ENCODE measurements around the gene AURKAIP1. TPM values are rescaled to one million over a fixed set of nuclear protein-coding genes. Genes with fewer than 3 reads are reported as not detected.

The AURKAIP1 gene
- total and polyA plus RNA-seq, 9 of the 15 experiments (the other 6 are each of a cell fraction or from before 2014, with no cell fraction given): 7.8 to 478 (median 92.0) TPM

DNA sequence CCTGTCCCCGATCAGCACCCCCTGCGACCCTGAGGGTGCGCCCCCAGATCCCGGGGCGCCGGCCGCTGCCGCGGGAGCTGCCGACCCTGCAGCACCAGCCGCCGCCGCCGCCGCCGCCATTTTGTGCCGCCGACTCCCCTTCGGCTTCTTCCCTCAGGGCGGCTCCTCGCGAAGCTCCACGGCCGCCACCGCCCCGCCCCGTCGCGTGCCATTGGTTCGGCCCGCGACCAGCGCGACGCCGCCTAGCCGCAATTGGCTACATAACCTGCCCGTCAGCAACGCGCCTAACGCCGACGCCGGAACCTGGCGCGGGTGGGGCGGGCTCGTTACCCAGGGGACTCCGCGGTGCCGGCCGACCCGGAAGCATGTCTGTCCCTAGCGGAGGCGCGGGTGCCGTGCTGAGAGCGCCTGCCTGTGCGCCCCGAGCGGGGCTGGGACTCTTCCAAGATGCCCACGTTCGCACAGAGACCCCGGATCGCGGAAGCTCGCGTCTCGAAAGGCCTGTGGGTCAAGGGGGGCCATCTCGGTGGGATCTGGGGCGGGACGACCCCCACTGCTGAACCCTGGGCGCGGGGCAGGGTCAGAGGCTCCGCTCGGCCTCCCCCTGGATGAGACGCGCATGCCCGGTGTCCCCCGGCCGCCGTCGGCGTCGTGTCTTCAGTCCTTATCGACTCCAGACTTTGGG, 24.3 kb upstream of the AURKAIP1 start, which contains the start of gene CCNL2 (continued):
- TF ChIP-seq, protein P1, sequence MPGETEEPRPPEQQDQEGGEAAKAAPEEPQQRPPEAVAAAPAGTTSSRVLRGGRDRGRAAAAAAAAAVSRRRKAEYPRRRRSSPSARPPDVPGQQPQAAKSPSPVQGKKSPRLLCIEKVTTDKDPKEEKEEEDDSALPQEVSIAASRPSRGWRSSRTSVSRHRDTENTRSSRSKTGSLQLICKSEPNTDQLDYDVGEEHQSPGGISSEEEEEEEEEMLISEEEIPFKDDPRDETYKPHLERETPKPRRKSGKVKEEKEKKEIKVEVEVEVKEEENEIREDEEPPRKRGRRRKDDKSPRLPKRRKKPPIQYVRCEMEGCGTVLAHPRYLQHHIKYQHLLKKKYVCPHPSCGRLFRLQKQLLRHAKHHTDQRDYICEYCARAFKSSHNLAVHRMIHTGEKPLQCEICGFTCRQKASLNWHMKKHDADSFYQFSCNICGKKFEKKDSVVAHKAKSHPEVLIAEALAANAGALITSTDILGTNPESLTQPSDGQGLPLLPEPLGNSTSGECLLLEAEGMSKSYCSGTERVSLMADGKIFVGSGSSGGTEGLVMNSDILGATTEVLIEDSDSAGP (CRISPR knock-in tag; IDR thresholded peaks at IDR 0.05): no peak
- TF ChIP-seq DMBX1 (CRISPR knock-in tag; IDR thresholded peaks at IDR 0.05; ENCODE audit: borderline replicate concordance) (peak; percentile 62; the same call in 1 of the 2 replicates), SMAD4 (CRISPR knock-in tag; conservative IDR thresholded peaks at IDR 0.05) (peak; percentile 71), ZC3H8 (IDR thresholded peaks at IDR 0.05) (no peak), TCFL5 (CRISPR knock-in tag; conservative IDR thresholded peaks at IDR 0.05) (no peak), NR2C2 (CRISPR knock-in tag; IDR thresholded peaks at IDR 0.05) (peak; percentile 80), NR2C2 (tag; IDR thresholded peaks at IDR 0.05) (peak; percentile 98), SETDB1 (IDR thresholded peaks at IDR 0.05; ENCODE audit: low read length) (no peak), NEUROD1 (IDR thresholded peaks at IDR 0.05; ENCODE audit: borderline replicate concordance, low read depth, low read length, partially characterized antibody) (peak; percentile 98), MYC (IDR thresholded peaks at IDR 0.05; ENCODE audit: low read depth, low read length) (peak; percentile 94), MYC (CRISPR knock-in tag; IDR thresholded peaks at IDR 0.05; ENCODE audit: borderline replicate concordance, low read depth) (peak; percentile 90), FOXK1 (CRISPR knock-in tag; IDR thresholded peaks at IDR 0.05; ENCODE audit: borderline replicate concordance) (no peak; the same call in 1 of the 2 replicates), KAT7 (CRISPR knock-in tag; IDR thresholded peaks at IDR 0.05; ENCODE audit: borderline replicate concordance) (peak; percentile 74; the same call in 1 of the 2 replicates)
- TF ChIP-seq, protein P2, sequence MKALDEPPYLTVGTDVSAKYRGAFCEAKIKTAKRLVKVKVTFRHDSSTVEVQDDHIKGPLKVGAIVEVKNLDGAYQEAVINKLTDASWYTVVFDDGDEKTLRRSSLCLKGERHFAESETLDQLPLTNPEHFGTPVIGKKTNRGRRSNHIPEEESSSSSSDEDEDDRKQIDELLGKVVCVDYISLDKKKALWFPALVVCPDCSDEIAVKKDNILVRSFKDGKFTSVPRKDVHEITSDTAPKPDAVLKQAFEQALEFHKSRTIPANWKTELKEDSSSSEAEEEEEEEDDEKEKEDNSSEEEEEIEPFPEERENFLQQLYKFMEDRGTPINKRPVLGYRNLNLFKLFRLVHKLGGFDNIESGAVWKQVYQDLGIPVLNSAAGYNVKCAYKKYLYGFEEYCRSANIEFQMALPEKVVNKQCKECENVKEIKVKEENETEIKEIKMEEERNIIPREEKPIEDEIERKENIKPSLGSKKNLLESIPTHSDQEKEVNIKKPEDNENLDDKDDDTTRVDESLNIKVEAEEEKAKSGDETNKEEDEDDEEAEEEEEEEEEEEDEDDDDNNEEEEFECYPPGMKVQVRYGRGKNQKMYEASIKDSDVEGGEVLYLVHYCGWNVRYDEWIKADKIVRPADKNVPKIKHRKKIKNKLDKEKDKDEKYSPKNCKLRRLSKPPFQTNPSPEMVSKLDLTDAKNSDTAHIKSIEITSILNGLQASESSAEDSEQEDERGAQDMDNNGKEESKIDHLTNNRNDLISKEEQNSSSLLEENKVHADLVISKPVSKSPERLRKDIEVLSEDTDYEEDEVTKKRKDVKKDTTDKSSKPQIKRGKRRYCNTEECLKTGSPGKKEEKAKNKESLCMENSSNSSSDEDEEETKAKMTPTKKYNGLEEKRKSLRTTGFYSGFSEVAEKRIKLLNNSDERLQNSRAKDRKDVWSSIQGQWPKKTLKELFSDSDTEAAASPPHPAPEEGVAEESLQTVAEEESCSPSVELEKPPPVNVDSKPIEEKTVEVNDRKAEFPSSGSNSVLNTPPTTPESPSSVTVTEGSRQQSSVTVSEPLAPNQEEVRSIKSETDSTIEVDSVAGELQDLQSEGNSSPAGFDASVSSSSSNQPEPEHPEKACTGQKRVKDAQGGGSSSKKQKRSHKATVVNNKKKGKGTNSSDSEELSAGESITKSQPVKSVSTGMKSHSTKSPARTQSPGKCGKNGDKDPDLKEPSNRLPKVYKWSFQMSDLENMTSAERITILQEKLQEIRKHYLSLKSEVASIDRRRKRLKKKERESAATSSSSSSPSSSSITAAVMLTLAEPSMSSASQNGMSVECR (CRISPR knock-in tag; IDR thresholded peaks at IDR 0.05): peak; percentile 77; the same call in 1 of the 2 replicates
- TF ChIP-seq, protein P3, sequence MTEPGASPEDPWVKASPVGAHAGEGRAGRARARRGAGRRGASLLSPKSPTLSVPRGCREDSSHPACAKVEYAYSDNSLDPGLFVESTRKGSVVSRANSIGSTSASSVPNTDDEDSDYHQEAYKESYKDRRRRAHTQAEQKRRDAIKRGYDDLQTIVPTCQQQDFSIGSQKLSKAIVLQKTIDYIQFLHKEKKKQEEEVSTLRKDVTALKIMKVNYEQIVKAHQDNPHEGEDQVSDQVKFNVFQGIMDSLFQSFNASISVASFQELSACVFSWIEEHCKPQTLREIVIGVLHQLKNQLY (CRISPR knock-in tag; conservative IDR thresholded peaks at IDR 0.05): 0 out of 4 replicates have a peak, but pooled peaks of 1 of the 2 experiments have one; percentile 9
- TF ChIP-seq, protein P4, sequence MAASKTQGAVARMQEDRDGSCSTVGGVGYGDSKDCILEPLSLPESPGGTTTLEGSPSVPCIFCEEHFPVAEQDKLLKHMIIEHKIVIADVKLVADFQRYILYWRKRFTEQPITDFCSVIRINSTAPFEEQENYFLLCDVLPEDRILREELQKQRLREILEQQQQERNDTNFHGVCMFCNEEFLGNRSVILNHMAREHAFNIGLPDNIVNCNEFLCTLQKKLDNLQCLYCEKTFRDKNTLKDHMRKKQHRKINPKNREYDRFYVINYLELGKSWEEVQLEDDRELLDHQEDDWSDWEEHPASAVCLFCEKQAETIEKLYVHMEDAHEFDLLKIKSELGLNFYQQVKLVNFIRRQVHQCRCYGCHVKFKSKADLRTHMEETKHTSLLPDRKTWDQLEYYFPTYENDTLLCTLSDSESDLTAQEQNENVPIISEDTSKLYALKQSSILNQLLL (CRISPR knock-in tag; IDR thresholded peaks at IDR 0.05; ENCODE audit: borderline replicate concordance): 0 out of 2 replicates have a peak, but pooled peaks have one; percentile 6
- TF ChIP-seq, protein P5, sequence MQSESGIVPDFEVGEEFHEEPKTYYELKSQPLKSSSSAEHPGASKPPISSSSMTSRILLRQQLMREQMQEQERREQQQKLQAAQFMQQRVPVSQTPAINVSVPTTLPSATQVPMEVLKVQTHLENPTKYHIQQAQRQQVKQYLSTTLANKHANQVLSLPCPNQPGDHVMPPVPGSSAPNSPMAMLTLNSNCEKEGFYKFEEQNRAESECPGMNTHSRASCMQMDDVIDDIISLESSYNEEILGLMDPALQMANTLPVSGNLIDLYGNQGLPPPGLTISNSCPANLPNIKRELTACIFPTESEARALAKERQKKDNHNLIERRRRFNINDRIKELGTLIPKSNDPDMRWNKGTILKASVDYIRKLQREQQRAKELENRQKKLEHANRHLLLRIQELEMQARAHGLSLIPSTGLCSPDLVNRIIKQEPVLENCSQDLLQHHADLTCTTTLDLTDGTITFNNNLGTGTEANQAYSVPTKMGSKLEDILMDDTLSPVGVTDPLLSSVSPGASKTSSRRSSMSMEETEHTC (IDR thresholded peaks at IDR 0.05): no peak

Measured in K562 (cell line).